ENCODE measurements around the gene MBD5. TPM values are rescaled to one million over a fixed set of nuclear protein-coding genes. Genes with fewer than 3 reads are reported as not detected.

Gene MBD5
- total RNA-seq, 2 experiments from 2014 or later = 13.8 to 46.3 TPM

GRCh38 chr2:148515120-148515519, 494.2 kb downstream of the MBD5 start:
- Histone ChIP-seq H2AFZ (ENCODE audit: low read length) (no peak overlapping the region), H3K27ac (ENCODE audit: low read depth, low read length, poor library complexity, severe bottlenecking) (no peak overlapping the region), H3K9me3 (ENCODE audit: low read length) (no peaks in the 10 kb centered on the region), H3K4me3 (ENCODE audit: low read depth, low read length, poor library complexity, severe bottlenecking) (no peak overlapping the region), H3K4me2 (ENCODE audit: low read length) (no peak overlapping the region), H3K79me2 (ENCODE audit: insufficient read depth, low read depth, low read length) (no peaks in the 10 kb centered on the region), H3K9me2 (ENCODE audit: insufficient read depth, low read length) (no peaks in the 10 kb centered on the region), H3K36me3 (ENCODE audit: insufficient read depth, low read length) (no peaks in the 10 kb centered on the region), H3K4me1 (ENCODE audit: insufficient read depth, low read length, poor library complexity, severe bottlenecking) (no peaks in the 10 kb centered on the region), H4K20me1 (ENCODE audit: insufficient read depth, low read length) (no peaks in the 10 kb centered on the region)
- POLR2A ChIA-PET = no interaction called here
- CTCF ChIA-PET (ENCODE audit: unreplicated experiment) = no interaction called here
- intact Hi-C loops (cut with micrococcal nuclease; ENCODE audit: unreplicated experiment) = no loop called here
- no peak for DNase-seq (ENCODE audit: low spot score)
- TF ChIP-seq EZH2phosphoT487 (IDR thresholded peaks at IDR 0.05; ENCODE audit: borderline replicate concordance, low read depth, low read length) = no peak
- TF ChIP-seq CTCF (conservative IDR thresholded peaks at IDR 0.05; ENCODE audit: low read length) = no peak
- BruUV-seq (replicated peaks) = no TSS peak

GRCh38 chr2:148515976-148516375, 495.1 kb downstream of the MBD5 start:
- no peak overlapping the region for H2AFZ ChIP-seq (ENCODE audit: low read length)
- ChIA-PET CTCF (ENCODE audit: unreplicated experiment) (no interaction called here), POLR2A (no interaction called here)
- no peaks in the 10 kb centered on the region for H4K20me1 ChIP-seq (ENCODE audit: insufficient read depth, low read length)
- no TSS peak for BruUV-seq (replicated peaks)
- no peak for DNase-seq (ENCODE audit: low spot score)
- H3K4me1 ChIP-seq (ENCODE audit: insufficient read depth, low read length, poor library complexity, severe bottlenecking) = no peaks in the 10 kb centered on the region
- no peaks in the 10 kb centered on the region for H3K9me3 ChIP-seq (ENCODE audit: low read length)
- TF ChIP-seq EZH2phosphoT487 (IDR thresholded peaks at IDR 0.05; ENCODE audit: borderline replicate concordance, low read depth, low read length) (no peak), CTCF (conservative IDR thresholded peaks at IDR 0.05; ENCODE audit: low read length) (no peak)
- H3K36me3 ChIP-seq (ENCODE audit: insufficient read depth, low read length) = no peaks in the 10 kb centered on the region
- no peaks in the 10 kb centered on the region for H3K79me2 ChIP-seq (ENCODE audit: insufficient read depth, low read depth, low read length)
- H3K4me3 ChIP-seq (ENCODE audit: low read depth, low read length, poor library complexity, severe bottlenecking) = no peak overlapping the region
- H3K4me2 ChIP-seq (ENCODE audit: low read length) = no peak overlapping the region
- H3K27ac ChIP-seq (ENCODE audit: low read depth, low read length, poor library complexity, severe bottlenecking) = no peak overlapping the region
- intact Hi-C loops (cut with micrococcal nuclease; ENCODE audit: unreplicated experiment) = no loop called here
- no peaks in the 10 kb centered on the region for H3K9me2 ChIP-seq (ENCODE audit: insufficient read depth, low read length)

DNA sequence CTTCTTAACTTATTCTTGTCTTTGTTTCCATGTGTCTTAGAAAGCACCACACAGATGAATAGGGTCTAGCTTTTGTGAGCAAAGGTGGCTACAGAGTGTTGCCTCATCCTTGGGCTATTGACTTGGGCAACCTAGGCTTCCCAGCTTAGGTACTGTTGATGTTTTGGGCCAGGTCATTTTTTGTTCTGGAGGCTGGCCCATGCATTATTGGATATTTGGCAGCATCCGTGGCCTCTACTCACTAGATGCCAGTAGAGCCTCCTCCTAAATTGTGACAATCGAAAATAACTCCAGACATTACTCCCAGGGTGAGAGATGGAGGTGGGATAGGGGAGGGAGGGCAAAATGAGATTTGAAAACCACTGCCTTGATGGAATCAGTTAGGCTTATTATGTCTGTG, 496.4 kb downstream of the MBD5 start:
- no peak overlapping the region for H3K27ac ChIP-seq (ENCODE audit: low read depth, low read length, poor library complexity, severe bottlenecking)
- H3K4me3 ChIP-seq (ENCODE audit: low read depth, low read length, poor library complexity, severe bottlenecking) = no peak overlapping the region
- ChIA-PET CTCF (ENCODE audit: unreplicated experiment) (no interaction called here), POLR2A (no interaction called here)
- no peak for DNase-seq (ENCODE audit: low spot score)
- no peaks in the 10 kb centered on the region for H3K9me3 ChIP-seq (ENCODE audit: low read length)
- H3K36me3 ChIP-seq (ENCODE audit: insufficient read depth, low read length) = no peaks in the 10 kb centered on the region
- TF ChIP-seq CTCF (conservative IDR thresholded peaks at IDR 0.05; ENCODE audit: low read length) (no peak), EZH2phosphoT487 (IDR thresholded peaks at IDR 0.05; ENCODE audit: borderline replicate concordance, low read depth, low read length) (no peak)
- no peaks in the 10 kb centered on the region for H4K20me1 ChIP-seq (ENCODE audit: insufficient read depth, low read length)
- intact Hi-C loops (cut with micrococcal nuclease; ENCODE audit: unreplicated experiment) = no loop called here
- no peak overlapping the region for H3K4me2 ChIP-seq (ENCODE audit: low read length)
- H2AFZ ChIP-seq (ENCODE audit: low read length) = no peak overlapping the region
- no peaks in the 10 kb centered on the region for H3K79me2 ChIP-seq (ENCODE audit: insufficient read depth, low read depth, low read length)
- H3K4me1 ChIP-seq (ENCODE audit: insufficient read depth, low read length, poor library complexity, severe bottlenecking) = no peaks in the 10 kb centered on the region
- BruUV-seq (replicated peaks) = no TSS peak
- H3K9me2 ChIP-seq (ENCODE audit: insufficient read depth, low read length) = no peaks in the 10 kb centered on the region
